HG03565 (cell line): ENCODE data around the gene PLCL2.
"Not testable (repeated sequence)": the region's sequence is repeated elsewhere in the genome, so short reads cannot be mapped to it uniquely, and the experiment has no call there.

ENCODE experiments used
- ATAC-seq: cut with Tn5 transposase; IDR thresholded peaks from one replicate; pipeline ENCODE4 v1.9.1; 2021; ENCODE audit warnings: mild to moderate bottlenecking, moderate library complexity; ENCODE audit not compliant: unreplicated experiment

PLCL2 gene

GRCh38 chr3:17065881-17066280 is 181.1 kb downstream of the PLCL2 start:
- ATAC-seq = no peak

GRCh38 chr3:17069754-17070153 is 185.0 kb downstream of the PLCL2 start:
- ATAC-seq = no peak

GRCh38 chr3:17070161-17070959 is 185.6 kb downstream of the PLCL2 start:
- ATAC-seq = no peak

DNA sequence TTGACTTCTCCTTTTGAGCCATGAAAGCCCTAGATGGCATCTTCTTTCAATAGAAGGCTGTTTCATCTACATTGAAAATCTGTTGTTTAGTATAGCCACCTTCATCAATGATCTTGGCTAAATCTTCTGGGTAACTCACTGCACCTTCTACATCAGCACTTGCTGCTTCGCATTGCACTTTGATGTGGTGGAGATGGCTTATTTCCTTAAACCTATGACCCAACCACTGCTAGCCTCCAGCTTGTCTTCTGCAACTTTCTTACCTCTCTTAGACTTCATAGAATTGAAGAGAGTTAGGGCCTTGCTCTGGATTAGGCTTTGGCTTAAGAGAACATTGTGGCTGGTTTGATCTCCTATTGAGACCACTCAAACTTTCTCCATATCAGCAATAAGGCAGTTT is 189.8 kb downstream of the PLCL2 start:
- no peak for ATAC-seq

GRCh38 chr3:17075358-17075757 is 190.6 kb downstream of the PLCL2 start:
- ATAC-seq = no peak

GRCh38 chr3:17075907-17076306 is 191.2 kb downstream of the PLCL2 start:
- ATAC-seq = no peak

GRCh38 chr3:17076940-17077605 is 192.3 kb downstream of the PLCL2 start:
- ATAC-seq = no peak

GRCh38 chr3:17077606-17078005 is 192.9 kb downstream of the PLCL2 start:
- no peak for ATAC-seq

DNA sequence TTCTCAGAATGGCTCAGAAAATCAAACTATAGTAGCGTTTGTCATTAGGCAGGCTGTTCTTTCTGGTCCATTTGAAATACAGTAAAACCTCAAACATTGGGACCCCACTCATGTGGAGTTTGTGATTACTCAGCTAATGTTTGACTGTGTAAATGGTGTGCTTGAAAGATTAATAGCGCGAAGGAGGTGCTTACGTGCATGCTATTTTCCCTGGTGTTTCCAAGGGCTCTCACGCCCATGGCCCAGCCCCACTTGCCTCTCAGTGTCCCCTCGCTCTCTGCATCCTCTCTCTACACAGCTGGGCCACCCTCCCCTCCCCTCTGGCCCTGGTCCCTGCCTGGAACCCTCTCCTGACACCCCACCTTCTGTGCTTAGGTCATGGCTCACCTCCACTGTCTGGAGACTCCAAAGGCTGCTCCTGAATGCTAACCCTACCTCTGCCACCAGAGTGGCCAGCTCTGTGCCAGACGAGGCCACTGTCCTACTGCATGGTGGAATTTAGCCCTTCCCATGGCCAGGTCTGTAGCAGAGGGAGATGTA is 194.2 kb downstream of the PLCL2 start:
- ATAC-seq = no peak

DNA sequence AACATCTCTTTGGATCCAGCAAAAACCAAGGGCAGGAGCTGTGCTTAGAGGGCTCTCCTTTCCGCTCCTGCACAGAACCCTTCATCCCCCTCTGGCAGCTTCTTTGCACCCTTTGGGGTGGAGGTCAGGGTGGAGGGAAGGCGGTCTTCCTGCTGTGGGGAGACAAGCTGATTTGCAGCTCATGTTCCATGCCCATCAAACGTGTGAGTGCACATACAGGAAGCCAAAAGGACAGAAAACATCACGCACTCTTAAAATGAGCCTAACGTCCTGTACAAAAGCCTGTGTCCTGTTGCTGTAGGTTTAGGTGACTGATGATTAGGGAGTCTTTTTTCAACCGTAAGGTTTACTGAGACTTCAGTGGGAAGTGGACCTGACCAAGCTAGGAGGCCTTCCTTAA is 195.2 kb downstream of the PLCL2 start:
- ATAC-seq = no peak

DNA sequence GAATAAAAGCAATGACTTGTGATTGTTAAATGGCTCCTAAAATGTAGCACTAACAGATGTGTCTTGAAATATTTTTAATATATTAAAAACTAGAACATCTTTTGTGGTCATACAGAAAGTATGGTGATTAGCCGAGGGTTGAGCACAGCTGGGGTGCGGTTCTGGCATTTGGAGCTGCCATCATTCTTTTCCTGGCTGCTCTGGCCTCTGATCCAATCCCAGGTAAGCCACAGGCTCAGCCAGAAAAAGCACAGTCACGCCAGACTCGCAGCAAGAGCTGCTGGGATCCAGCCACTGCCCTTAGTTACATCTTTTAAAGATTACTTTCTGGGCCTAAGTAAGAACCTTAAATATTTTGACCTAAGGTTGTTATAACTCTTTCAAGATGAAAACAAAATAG is 196.8 kb downstream of the PLCL2 start:
- no peak for ATAC-seq

GRCh38 chr3:17087509-17087908 is 202.8 kb downstream of the PLCL2 start:
- ATAC-seq = no peak

- ATAC-seq = no peak
Observed at GRCh38 chr3:17088017-17088416, 203.3 kb downstream of the PLCL2 start.

DNA sequence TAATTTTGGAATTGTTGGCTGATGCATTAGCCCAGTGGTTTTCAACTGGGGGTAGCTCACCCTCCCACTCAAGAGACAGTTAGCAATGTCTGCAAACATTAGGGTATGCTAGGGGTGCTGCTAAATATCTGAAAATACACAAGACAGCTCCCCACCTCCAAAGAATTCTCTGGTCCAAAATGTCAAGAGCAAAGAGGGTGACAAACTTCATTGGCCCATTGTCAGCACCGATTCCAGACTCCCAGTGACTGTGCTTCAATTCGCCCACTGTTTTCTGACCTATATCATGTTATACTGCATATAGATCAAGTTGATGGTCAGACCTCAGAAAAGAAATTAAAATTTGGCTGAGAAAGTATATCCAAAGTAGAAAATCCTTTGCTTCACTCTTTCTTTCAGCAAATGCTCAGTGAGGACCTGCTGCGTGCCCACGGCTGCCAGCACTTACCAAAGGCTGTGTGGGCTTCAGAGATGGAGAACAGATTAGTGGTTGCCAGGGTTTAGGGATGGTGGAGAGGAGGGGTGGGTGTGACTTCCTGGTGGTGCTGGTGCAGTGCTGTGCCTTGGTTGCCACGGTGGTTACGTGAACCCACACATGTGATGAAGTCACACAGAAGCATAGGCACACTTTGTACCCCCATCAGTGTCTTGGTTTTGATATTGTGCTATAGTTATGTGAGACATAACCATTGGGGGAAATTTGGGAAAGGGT is 204.0 kb downstream of the PLCL2 start:
- ATAC-seq = no peak

DNA sequence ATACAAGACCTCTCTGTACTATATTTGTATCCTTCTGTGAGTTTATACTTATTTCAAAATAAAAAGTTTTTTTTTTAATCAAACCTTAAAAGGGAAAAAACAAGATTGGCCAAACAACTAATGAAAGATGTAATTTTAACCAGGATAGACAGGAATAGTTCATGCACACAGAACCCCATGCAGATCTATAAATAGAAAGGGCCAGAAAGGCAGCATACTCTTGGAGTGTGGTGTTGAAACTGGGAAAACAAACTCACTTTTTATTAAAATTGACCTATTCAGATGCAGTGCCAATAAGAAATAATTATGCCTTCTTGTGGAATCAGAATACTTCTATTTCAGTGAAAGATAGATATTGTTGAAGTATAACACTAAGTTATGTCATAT is 204.6 kb downstream of the PLCL2 start:
- no peak for ATAC-seq

DNA sequence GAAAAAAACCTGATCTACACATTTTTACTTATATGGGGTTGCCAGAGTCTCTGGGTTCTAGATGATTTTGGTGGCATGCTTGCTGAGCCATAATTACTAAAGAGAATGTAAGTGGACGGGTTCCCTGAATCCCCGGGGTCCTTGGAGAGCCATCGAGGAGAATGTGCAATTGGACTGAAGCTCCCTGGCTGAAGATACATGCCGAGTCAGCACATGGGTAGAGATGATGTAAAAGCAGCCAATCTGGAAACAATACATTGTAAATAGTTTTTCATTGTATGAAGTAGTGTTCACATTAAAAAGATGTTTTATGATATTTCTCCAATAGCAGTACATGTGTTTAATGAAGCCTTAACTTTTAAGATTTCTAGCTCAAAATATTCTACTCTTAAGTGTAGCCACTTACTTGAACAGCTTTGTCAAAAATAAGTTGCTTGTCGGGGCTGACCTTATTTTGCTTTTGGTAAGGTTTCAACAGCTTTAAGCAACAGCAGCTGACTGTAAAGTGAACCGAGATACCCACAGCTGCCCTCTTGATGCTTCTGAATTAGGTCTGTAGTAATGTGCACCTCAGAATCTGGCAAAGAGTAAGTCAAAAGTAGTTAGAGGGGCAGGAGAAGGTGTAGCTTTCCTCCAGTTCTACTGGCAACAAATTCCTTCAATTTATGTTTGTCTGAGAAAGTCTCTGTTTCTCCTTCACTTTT is 205.7 kb downstream of the PLCL2 start:
- ATAC-seq = no peak

DNA sequence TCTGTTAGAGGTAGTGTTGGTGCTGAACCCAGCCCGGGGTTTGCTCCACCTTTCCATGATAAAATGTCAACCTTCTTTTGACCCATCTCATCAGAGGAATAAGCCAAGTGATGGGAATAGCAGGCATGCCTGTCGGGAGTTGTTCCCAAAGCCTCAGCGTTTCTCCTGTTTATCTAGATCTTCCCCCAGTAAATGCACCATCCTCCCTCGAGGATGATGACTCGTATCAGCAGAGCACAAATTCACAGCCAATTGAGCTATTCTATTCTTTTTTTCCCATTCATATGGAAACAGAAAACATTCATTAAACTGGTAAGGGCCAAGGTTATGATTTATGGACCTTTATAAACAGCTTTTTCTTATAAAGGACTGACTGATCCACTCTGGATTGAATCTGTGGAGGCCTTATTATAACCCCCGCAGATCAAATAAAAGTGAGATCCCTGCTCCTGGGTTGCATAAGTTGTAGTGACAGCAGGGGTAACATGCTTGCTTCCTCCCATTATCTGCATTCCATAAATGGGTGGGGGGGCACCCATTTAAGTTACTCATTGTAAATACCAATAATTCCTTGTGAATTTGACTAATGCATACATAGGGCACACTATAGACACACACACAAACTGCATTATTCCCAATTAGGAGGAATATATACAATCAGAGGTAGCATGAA is 207.3 kb downstream of the PLCL2 start:
- ATAC-seq = no peak

DNA sequence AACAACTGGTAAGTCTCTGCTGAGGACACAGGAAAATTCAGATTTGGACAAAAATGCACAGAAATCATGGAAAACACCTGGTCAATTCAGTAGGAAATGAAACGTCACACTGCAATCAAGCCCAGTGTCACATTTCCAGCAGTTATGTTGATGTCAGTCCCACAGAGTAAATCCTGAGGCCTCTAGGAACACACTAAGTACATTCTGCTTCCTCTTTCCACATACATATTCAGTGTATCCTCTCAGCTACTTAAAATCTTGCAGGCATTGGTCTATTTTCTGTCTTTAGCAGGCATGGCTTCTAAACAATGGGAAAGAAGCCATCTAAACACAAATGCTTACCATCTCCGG is 207.8 kb downstream of the PLCL2 start:
- ATAC-seq = no peak

GRCh38 chr3:17094551-17094950 is 209.8 kb downstream of the PLCL2 start:
- no peak for ATAC-seq

DNA sequence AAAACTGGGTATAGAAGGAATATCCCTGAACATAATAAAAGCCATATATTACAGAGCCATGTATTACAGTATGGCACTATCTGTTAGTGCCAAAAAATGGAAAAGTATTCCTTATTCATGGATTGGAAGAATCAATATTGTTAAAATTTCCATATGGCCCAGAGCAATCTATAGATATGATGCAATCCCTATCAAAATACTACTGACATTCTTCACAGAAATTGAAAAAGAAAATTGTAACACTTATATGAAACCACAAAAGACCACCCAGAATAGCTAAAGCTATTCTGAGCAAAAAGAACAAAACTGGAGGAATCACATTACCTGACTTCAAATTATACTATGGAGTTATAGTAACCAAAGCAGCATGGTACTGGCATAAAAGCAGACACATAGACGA is 218.8 kb downstream of the PLCL2 start:
- ATAC-seq = no peak

DNA sequence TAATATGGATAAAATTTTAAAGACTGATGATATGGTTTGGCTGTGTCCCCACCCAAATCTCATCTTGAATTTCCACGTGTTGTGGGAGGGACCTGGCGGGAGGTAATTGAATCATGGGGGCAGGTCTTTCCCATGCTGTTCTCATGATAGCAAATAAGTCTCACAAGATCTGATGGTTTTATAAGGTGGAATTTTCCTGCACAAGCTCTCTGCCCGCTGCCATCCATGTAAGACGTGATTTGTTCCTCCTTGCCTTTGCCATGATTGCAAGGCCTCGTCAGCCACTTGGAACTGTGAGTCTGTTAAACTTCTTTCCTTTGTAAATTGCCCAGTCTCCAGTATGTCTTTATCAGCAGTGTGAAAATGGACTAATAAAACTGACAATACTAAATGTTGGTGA is 222.0 kb downstream of the PLCL2 start:
- ATAC-seq = not testable (repeated sequence)
